ENCODE measurements around the gene DHX8.

GRCh38 chr17:43483674-43484551 is at the start of gene DHX8:
- no peak for TF ChIP-seq EZH2 (IDR thresholded peaks at IDR 0.05; ENCODE audit: insufficient read depth, poor library complexity, severe bottlenecking)
- TF ChIP-seq EZH2phosphoT487 (IDR thresholded peaks at IDR 0.05; ENCODE audit: insufficient read depth, low read depth), result no peak
